Testis (tissue), 3 donors: ENCODE results near the gene ESYT1. TPM values are rescaled to one million over a fixed set of nuclear protein-coding genes. Genes with fewer than 3 reads are reported as not detected.

ENCODE experiments used
- DNase-seq: peaks from one replicate; pipeline ENCODE4 v3.0.0-alpha.2; 2019
- H3K27ac ChIP-seq, 2 donors: fragments of 200-600 bp; sonication (generic); one replicate each; pipeline ENCODE4 v1.5.1; 2019
- H3K27me3 ChIP-seq: fragments of 200-600 bp; sonication (generic); one replicate; pipeline ENCODE4 v1.5.1; 2019
- H3K36me3 ChIP-seq: fragments of 200-600 bp; sonication (generic); one replicate; pipeline ENCODE4 v1.5.1; 2017; ENCODE audit warnings: low read depth; ENCODE audit errors: missing control alignments
- H3K4me1 ChIP-seq: fragments of 200-600 bp; sonication (generic); one replicate; pipeline ENCODE4 v1.5.1; 2019
- H3K4me3 ChIP-seq, 2 donors: fragments of 200-600 bp; sonication (generic); one replicate each; pipeline ENCODE4 v1.5.1; 2017 to 2019
- H3K9me3 ChIP-seq: fragments of 200-600 bp; sonication (generic); one replicate; pipeline ENCODE4 v1.5.1; 2017
- POLR2A ChIP-seq: fragments of 450-650 bp; IDR thresholded peaks from one replicate; pipeline ENCODE4 v1.6.1; 2017; ENCODE audit warnings: antibody characterized with exemption, mild to moderate bottlenecking, moderate library complexity
- WGBS, 2 donors: methylation state at CpG; one replicate each; pipeline ENCODE4 v1.1.5; 2018; 5-methylcytosine and 5-hydroxymethylcytosine counted together
- intact Hi-C: fragments of 100-400 bp; cut with DNase I; formaldehyde crosslinking; loops from one replicate; pipeline ENCODE4 v1.15.1; 2023; ENCODE audit warnings: low total_unique reads
- polyA plus RNA-seq: library from polyadenylated mRNA; stranded (reverse); fragments of 350-450 nt; fragmentation: Illumina TruSeq; extraction: RNeasy Lipid Tissue Mini Kit (QIAGEN cat#74804); gene quantifications from one replicate; pipeline ENCODE4 v1.2.3, GENCODE V29; 2014; ENCODE audit warnings: low read depth, low replicate concordance; ENCODE audit not compliant: insufficient read depth
- total RNA-seq, 2 donors: library from RNA; depleted of rRNA; stranded (reverse); fragments of >200 nt; gene quantifications; one replicate each; pipeline ENCODE4 v1.2.3, GENCODE V29; 2016
- TF ChIP-seq, protein P1 (sequence below), 3 experiments: fragments of 450-650 bp in 2 of 3; fragments of 200-600 bp in 1 of 3; sonication (generic) in 1 of 3; IDR thresholded peaks; one replicate each; pipeline ENCODE4 v1.5.1; 2016 to 2019; ENCODE audit warnings: antibody characterized with exemption in 3 of 3, mild to moderate bottlenecking in 2 of 3, moderate library complexity in 1 of 3

The ESYT1 gene
- total and polyA plus RNA-seq, 3 donors from 2014 or later = 50.8 to 99.8 (median 72.0) TPM

DNA sequence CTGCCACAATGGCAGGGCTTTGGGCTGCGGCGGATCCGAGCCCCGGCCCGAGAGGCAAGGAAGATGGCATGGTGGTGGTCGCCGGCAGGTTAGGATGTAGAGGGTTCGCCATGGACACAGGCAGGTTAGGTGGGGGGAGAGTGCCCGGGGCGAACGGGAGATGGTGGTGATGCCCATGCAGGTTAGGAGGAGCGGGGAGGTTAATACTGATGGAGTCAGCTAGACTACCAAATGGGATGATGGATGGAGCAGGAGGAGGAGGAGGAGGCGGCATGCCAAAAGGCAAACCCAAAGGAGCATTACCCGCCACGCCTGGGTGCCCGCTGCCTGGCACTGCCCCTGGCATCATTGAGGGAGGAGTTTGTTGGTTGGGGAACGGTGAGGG lies 36.3 kb downstream of the ESYT1 start:
- DNase-seq = no peak
- intact Hi-C loops = loop anchor here (5.0 kb wide), 1 partner anchor 37 kb away; the partner anchor contains the start of gene ESYT1
- Histone ChIP-seq H3K9me3 (no peaks in the 10 kb centered on the region), H3K36me3 (no peaks in the 10 kb centered on the region), H3K4me3 (no peak overlapping the region), H3K27ac (no peak overlapping the region), H3K4me1 (peaks cover 24% of the 10 kb centered on the region), H3K27me3 (no peaks in the 10 kb centered on the region)
- TF ChIP-seq, protein P1, sequence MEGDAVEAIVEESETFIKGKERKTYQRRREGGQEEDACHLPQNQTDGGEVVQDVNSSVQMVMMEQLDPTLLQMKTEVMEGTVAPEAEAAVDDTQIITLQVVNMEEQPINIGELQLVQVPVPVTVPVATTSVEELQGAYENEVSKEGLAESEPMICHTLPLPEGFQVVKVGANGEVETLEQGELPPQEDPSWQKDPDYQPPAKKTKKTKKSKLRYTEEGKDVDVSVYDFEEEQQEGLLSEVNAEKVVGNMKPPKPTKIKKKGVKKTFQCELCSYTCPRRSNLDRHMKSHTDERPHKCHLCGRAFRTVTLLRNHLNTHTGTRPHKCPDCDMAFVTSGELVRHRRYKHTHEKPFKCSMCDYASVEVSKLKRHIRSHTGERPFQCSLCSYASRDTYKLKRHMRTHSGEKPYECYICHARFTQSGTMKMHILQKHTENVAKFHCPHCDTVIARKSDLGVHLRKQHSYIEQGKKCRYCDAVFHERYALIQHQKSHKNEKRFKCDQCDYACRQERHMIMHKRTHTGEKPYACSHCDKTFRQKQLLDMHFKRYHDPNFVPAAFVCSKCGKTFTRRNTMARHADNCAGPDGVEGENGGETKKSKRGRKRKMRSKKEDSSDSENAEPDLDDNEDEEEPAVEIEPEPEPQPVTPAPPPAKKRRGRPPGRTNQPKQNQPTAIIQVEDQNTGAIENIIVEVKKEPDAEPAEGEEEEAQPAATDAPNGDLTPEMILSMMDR (IDR thresholded peaks at IDR 0.05) = no peak
- TF ChIP-seq POLR2A = no peak
- 89% methylated on average over 17 of the region's 17 CpGs for WGBS, 2 donors

DNA sequence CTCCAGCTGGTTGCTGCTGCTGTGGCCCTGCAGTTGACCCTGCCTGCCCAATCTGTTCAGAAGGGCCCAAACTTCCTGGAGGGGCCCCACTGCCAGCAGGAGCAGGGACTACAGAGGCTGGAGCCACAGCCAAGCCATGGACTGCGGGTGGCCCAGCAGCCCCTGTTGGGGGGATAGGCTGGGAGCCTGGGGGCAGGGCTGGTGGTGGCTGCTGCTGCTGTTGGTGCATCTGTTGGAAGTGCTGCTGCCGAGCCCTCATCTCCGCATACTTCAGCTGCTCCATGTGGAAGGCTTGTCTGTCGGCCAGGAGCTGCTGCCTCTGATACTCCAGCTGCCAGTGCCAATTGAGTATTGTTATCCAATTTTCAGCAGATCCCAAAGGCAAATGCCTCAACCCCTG lies 37.3 kb downstream of the ESYT1 start:
- H3K27me3 ChIP-seq = no peaks in the 10 kb centered on the region
- H3K27ac ChIP-seq = no peak overlapping the region
- TF ChIP-seq POLR2A = no peak
- TF ChIP-seq, protein P1 (IDR thresholded peaks at IDR 0.05) = no peak
- no peak overlapping the region for H3K4me3 ChIP-seq
- H3K9me3 ChIP-seq = no peaks in the 10 kb centered on the region
- intact Hi-C loops = no loop called here
- H3K36me3 ChIP-seq = no peaks in the 10 kb centered on the region
- no peak for DNase-seq
- peaks cover 14% of the 10 kb centered on the region for H3K4me1 ChIP-seq
- 17 to 70% methylated on average over 1 to 4 of the region's 4 CpGs for WGBS, 2 donors

DNA sequence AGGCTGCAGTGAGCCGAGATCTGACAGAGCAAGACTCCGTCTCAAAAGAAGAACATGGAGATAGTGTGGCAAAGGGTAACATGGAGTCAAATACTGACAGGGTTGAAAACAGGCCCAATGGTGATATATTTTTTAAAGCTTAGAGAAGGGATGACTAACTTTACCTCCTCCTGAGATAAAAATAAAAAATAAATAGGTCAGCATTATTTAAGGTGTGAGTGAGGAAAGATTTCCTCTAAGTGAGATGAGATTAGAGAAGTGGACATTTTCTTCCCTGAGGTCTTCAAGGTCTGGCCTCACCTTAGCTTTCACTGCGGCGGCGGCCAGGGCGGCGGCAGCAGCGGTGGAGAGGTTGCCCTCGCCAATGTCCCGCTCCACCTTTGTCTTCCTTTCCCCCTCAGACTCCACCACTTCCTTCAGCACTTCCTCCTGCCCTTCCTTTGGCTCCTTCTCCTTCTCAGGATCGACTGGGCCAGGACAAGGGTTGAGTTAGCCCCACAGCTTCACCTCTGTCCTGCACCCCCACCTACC lies 41.2 kb downstream of the ESYT1 start:
- 92 to 93% methylated on average over 11 of the region's 11 CpGs for WGBS, 2 donors
- intact Hi-C loops = no loop called here
- H3K36me3 ChIP-seq = no peaks in the 10 kb centered on the region

DNA sequence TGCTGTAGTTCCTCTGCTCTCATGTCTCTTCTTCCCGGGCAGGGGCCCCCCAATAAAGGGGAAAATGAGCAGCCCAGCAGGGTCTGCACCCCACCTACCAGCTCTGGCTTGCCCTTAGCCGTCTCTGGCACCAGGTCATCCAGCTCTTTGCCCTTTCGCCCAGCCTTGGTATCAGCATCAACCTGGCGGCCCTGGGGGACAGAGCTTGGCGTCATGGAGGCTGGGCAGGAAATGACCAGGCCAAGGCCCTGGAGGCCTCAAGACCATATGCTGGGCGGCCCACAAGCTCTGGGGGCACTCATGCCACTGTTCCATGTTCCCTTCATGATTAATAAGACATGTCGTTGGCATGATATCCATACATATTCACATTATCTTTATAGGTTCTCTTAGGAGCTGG lies 44.8 kb downstream of the ESYT1 start:
- no peaks in the 10 kb centered on the region for H3K27me3 ChIP-seq

More for the DNA sequence above, 41.2 kb downstream of the ESYT1 start:
- H3K27ac ChIP-seq = no peak overlapping the region
- H3K4me3 ChIP-seq = no peak overlapping the region
- no peak for DNase-seq
- no peaks in the 10 kb centered on the region for H3K4me1 ChIP-seq
- TF ChIP-seq POLR2A = no peak
- TF ChIP-seq, protein P1 (IDR thresholded peaks at IDR 0.05) = no peak
- H3K9me3 ChIP-seq = no peaks in the 10 kb centered on the region
- H3K27me3 ChIP-seq = no peaks in the 10 kb centered on the region

More for the DNA sequence above, 44.8 kb downstream of the ESYT1 start:
- H3K4me3 ChIP-seq = no peak overlapping the region
- no peaks in the 10 kb centered on the region for H3K4me1 ChIP-seq
- intact Hi-C loops = no loop called here
- WGBS, 2 donors = 87 to 99% methylated on average over 7 of the region's 7 CpGs
- no peak overlapping the region for H3K27ac ChIP-seq
- no peaks in the 10 kb centered on the region for H3K36me3 ChIP-seq
- no peaks in the 10 kb centered on the region for H3K9me3 ChIP-seq
- DNase-seq = no peak
- no peak for TF ChIP-seq POLR2A
- TF ChIP-seq, protein P1 (IDR thresholded peaks at IDR 0.05) = no peak
